ENCODE data around the gene MBTPS1.

DNA sequence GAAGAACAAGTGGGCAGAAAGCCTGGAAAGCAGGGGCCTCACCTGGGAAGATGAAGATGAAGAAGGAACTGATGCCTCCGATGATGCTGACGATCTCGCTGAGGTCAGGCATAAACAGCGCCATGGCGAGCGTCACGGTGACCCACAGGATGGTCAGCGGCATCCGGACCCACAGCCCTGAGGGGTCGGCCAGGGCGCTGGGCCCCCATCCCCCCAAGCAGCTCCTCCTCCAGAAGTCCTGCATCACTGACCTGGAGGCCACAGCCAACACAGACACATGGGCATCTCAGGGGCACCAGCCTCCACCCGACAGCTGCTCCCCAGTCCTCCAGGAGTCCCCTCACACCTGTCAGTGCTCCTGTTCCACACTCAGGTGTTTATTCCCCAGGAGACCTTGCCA is 100.3 kb downstream of the MBTPS1 start:
- TF ChIP-seq EZH2 (IDR thresholded peaks at IDR 0.05; ENCODE audit: borderline replicate concordance, insufficient read depth, low read length, poor library complexity, severe bottlenecking) (no peak), EP300 (conservative IDR thresholded peaks at IDR 0.05; ENCODE audit: poor library complexity, severe bottlenecking) (no peak), TAF1 (IDR thresholded peaks at IDR 0.05; ENCODE audit: low read depth) (no peak), SMC3 (conservative IDR thresholded peaks at IDR 0.05; ENCODE audit: poor library complexity) (no peak), POLR2AphosphoS5 (IDR thresholded peaks at IDR 0.05) (no peak)
- TF ChIP-seq, protein P1, sequence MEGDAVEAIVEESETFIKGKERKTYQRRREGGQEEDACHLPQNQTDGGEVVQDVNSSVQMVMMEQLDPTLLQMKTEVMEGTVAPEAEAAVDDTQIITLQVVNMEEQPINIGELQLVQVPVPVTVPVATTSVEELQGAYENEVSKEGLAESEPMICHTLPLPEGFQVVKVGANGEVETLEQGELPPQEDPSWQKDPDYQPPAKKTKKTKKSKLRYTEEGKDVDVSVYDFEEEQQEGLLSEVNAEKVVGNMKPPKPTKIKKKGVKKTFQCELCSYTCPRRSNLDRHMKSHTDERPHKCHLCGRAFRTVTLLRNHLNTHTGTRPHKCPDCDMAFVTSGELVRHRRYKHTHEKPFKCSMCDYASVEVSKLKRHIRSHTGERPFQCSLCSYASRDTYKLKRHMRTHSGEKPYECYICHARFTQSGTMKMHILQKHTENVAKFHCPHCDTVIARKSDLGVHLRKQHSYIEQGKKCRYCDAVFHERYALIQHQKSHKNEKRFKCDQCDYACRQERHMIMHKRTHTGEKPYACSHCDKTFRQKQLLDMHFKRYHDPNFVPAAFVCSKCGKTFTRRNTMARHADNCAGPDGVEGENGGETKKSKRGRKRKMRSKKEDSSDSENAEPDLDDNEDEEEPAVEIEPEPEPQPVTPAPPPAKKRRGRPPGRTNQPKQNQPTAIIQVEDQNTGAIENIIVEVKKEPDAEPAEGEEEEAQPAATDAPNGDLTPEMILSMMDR (IDR thresholded peaks at IDR 0.05; ENCODE audit: poor library complexity, severe bottlenecking), result no peak
- TF ChIP-seq, protein P2, sequence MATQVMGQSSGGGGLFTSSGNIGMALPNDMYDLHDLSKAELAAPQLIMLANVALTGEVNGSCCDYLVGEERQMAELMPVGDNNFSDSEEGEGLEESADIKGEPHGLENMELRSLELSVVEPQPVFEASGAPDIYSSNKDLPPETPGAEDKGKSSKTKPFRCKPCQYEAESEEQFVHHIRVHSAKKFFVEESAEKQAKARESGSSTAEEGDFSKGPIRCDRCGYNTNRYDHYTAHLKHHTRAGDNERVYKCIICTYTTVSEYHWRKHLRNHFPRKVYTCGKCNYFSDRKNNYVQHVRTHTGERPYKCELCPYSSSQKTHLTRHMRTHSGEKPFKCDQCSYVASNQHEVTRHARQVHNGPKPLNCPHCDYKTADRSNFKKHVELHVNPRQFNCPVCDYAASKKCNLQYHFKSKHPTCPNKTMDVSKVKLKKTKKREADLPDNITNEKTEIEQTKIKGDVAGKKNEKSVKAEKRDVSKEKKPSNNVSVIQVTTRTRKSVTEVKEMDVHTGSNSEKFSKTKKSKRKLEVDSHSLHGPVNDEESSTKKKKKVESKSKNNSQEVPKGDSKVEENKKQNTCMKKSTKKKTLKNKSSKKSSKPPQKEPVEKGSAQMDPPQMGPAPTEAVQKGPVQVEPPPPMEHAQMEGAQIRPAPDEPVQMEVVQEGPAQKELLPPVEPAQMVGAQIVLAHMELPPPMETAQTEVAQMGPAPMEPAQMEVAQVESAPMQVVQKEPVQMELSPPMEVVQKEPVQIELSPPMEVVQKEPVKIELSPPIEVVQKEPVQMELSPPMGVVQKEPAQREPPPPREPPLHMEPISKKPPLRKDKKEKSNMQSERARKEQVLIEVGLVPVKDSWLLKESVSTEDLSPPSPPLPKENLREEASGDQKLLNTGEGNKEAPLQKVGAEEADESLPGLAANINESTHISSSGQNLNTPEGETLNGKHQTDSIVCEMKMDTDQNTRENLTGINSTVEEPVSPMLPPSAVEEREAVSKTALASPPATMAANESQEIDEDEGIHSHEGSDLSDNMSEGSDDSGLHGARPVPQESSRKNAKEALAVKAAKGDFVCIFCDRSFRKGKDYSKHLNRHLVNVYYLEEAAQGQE (IDR thresholded peaks at IDR 0.05; ENCODE audit: borderline replicate concordance), result no peak

Measured in neural cell (in vitro differentiated cells).